GM19351 (cell line): Measurements from ENCODE around the gene ANKRD16.

Experiments used
- ATAC-seq: cut with Tn5 transposase; IDR thresholded peaks from one replicate; pipeline ENCODE4 v1.9.1; 2021; ENCODE audit warnings: mild to moderate bottlenecking, moderate library complexity; ENCODE audit not compliant: unreplicated experiment

ANKRD16 gene

GRCh38 chr10:5812283-5813090 is 77.2 kb downstream of the ANKRD16 start:
- peak; percentile 18 for ATAC-seq
